Liver (tissue), 9 donors: ENCODE data around the gene CEND1. TPM values are rescaled to one million over a fixed set of nuclear protein-coding genes. Genes with fewer than 3 reads are reported as not detected.

Source experiments
- DNase-seq: peaks from one replicate; pipeline ENCODE4 v3.0.0-alpha.2; 2017; ENCODE audit warnings: low spot score
- H3K27ac ChIP-seq, 2 donors: one replicate each; pipeline ENCODE4 v1.7.0; 2013; ENCODE audit warnings: inconsistent platforms in 2 of 2, low read length in 2 of 2, control low read depth in 1 of 2, low read depth in 1 of 2, mild to moderate bottlenecking in 1 of 2
- H3K27me3 ChIP-seq, 4 donors: one replicate each; pipeline versions ENCODE4 v1.6.1 to v1.7.0; 2013; ENCODE audit warnings: low read length in 3 of 4, inconsistent platforms in 1 of 4, mild to moderate bottlenecking in 1 of 4, moderate library complexity in 1 of 4; ENCODE audit not compliant: control insufficient read depth in 4 of 4, insufficient read depth in 4 of 4
- H3K36me3 ChIP-seq, 4 donors: one replicate each; pipeline versions ENCODE4 v1.6.1 to v1.7.0; 2013; ENCODE audit warnings: low read length in 3 of 4, mild to moderate bottlenecking in 3 of 4, low read depth in 1 of 4, moderate library complexity in 1 of 4; ENCODE audit not compliant: control insufficient read depth in 4 of 4, insufficient read depth in 3 of 4
- H3K4me1 ChIP-seq, 4 donors: one replicate each; pipeline versions ENCODE4 v1.6.1 to v1.7.0; 2013; ENCODE audit warnings: low read length in 3 of 4, mild to moderate bottlenecking in 3 of 4, moderate library complexity in 1 of 4; ENCODE audit not compliant: control insufficient read depth in 4 of 4, insufficient read depth in 4 of 4
- H3K4me3 ChIP-seq, 3 donors: one replicate each; pipeline versions ENCODE4 v1.6.1 to v1.7.0; 2013; ENCODE audit warnings: low read length in 3 of 3, control low read depth in 1 of 3, low read depth in 1 of 3, mild to moderate bottlenecking in 1 of 3
- H3K9ac ChIP-seq, 2 donors: one replicate each; pipeline ENCODE4 v1.7.0; 2013; ENCODE audit warnings: low read length in 2 of 2, mild to moderate bottlenecking in 2 of 2, moderate library complexity in 2 of 2, control low read depth in 1 of 2, low read depth in 1 of 2
- H3K9me3 ChIP-seq, 4 donors: one replicate each; pipeline versions ENCODE4 v1.6.1 to v1.7.0; 2013; ENCODE audit warnings: low read length in 3 of 4; ENCODE audit not compliant: control insufficient read depth in 4 of 4
- EGR1 ChIP-seq, 2 donors: IDR thresholded peaks; 2 replicates each; pipeline ENCODE4 v1.6.1; 2016 to 2018; ENCODE audit warnings: antibody characterized with exemption in 2 of 2, low read depth in 2 of 2
- FOXA1 ChIP-seq: IDR thresholded peaks from 2 replicates; pipeline ENCODE4 v1.6.1; 2016; ENCODE audit warnings: antibody characterized with exemption
- FOXA2 ChIP-seq: IDR thresholded peaks from 2 replicates; pipeline ENCODE4 v1.6.1; 2016; ENCODE audit warnings: antibody characterized with exemption
- GABPA ChIP-seq, 2 donors: IDR thresholded peaks in 1 of 2; conservative IDR thresholded peaks in 1 of 2; 2 replicates each; pipeline ENCODE4 v1.6.1; 2016; ENCODE audit warnings: antibody characterized with exemption in 2 of 2, mild to moderate bottlenecking in 1 of 2, moderate library complexity in 1 of 2
- HNF4A ChIP-seq, 2 donors: conservative IDR thresholded peaks; 2 replicates each; pipeline ENCODE4 v1.6.1; 2016; ENCODE audit warnings: antibody characterized with exemption in 2 of 2, mild to moderate bottlenecking in 2 of 2
- HNF4G ChIP-seq: IDR thresholded peaks from 2 replicates; pipeline ENCODE4 v1.6.1; 2016; ENCODE audit warnings: antibody characterized with exemption
- JUND ChIP-seq, 2 donors: IDR thresholded peaks; 2 replicates each; pipeline ENCODE4 v1.6.1; 2016; ENCODE audit warnings: antibody characterized with exemption in 2 of 2
- NR2F2 ChIP-seq: IDR thresholded peaks from 2 replicates; pipeline ENCODE4 v1.6.1; 2016; ENCODE audit warnings: antibody characterized with exemption
- RAD21 ChIP-seq, 2 donors: IDR thresholded peaks; 2 replicates each; pipeline ENCODE4 v1.6.1; 2016; ENCODE audit warnings: antibody characterized with exemption in 2 of 2, mild to moderate bottlenecking in 2 of 2
- RXRA ChIP-seq, 2 donors: IDR thresholded peaks; 2 replicates each; pipeline ENCODE4 v1.6.1; 2017 to 2018; ENCODE audit warnings: antibody characterized with exemption in 2 of 2, mild to moderate bottlenecking in 1 of 2
- SP1 ChIP-seq: IDR thresholded peaks from 2 replicates; pipeline ENCODE4 v1.6.1; 2018; ENCODE audit warnings: antibody characterized with exemption, mild to moderate bottlenecking
- TAF1 ChIP-seq: conservative IDR thresholded peaks from 2 replicates; pipeline ENCODE4 v1.6.1; 2016; ENCODE audit warnings: antibody characterized with exemption, mild to moderate bottlenecking
- YY1 ChIP-seq: IDR thresholded peaks from 2 replicates; pipeline ENCODE4 v1.6.1; 2016; ENCODE audit warnings: antibody characterized with exemption, mild to moderate bottlenecking
- WGBS: extraction: QIAGEN DNeasy Blood & Tissue Kit; methylation state at CpG from one replicate; pipeline ENCODE4 v1.1.7; 2013; 5-methylcytosine and 5-hydroxymethylcytosine counted together
- polyA plus RNA-seq, 2 donors: library from polyadenylated mRNA; stranded (reverse) in 1 of 2; unstranded in 1 of 2; fragments of 200-250 nt in 1 of 2; fragments of >200 nt in 1 of 2; fragmentation: Nextera tagmentation in 1 of 2; extraction: Ambion mirVana in 1 of 2; gene quantifications; one replicate each; pipeline versions ENCODE4 v1.2.1 to v1.2.3, GENCODE V29; 2013 to 2015
- total RNA-seq, 2 donors: library from RNA; depleted of rRNA; stranded (reverse); fragments of >200 nt; gene quantifications; one replicate each; pipeline ENCODE4 v1.2.3, GENCODE V29; 2014
- TF ChIP-seq, protein P1 (sequence below): IDR thresholded peaks from 2 replicates; pipeline ENCODE4 v1.6.1; 2016; ENCODE audit warnings: antibody characterized with exemption
- TF ChIP-seq, protein P2 (sequence below): IDR thresholded peaks from 2 replicates; pipeline ENCODE4 v1.6.1; 2016; ENCODE audit warnings: antibody characterized with exemption
- TF ChIP-seq, protein P3 (sequence below): IDR thresholded peaks from 2 replicates; pipeline ENCODE4 v1.6.1; 2016; ENCODE audit warnings: antibody characterized with exemption
- TF ChIP-seq, protein P4 (sequence below): IDR thresholded peaks from 2 replicates; pipeline ENCODE4 v1.6.1; 2016; ENCODE audit warnings: antibody characterized with exemption, mild to moderate bottlenecking
- TF ChIP-seq, protein P5 (sequence below): fragments of 150-350 bp; IDR thresholded peaks from 2 replicates; pipeline ENCODE4 v1.5.1; 2017; ENCODE audit warnings: improper control_type of control experiment, low read depth, low read length; ENCODE audit not compliant: missing input control
- donor health status: healthy.
- donor health status: healthy.
- donor health status: healthy.
- donor health status: healthy.
- donor health status: healthy.

The CEND1 gene
- total and polyA plus RNA-seq, 4 donors = not detected

DNA sequence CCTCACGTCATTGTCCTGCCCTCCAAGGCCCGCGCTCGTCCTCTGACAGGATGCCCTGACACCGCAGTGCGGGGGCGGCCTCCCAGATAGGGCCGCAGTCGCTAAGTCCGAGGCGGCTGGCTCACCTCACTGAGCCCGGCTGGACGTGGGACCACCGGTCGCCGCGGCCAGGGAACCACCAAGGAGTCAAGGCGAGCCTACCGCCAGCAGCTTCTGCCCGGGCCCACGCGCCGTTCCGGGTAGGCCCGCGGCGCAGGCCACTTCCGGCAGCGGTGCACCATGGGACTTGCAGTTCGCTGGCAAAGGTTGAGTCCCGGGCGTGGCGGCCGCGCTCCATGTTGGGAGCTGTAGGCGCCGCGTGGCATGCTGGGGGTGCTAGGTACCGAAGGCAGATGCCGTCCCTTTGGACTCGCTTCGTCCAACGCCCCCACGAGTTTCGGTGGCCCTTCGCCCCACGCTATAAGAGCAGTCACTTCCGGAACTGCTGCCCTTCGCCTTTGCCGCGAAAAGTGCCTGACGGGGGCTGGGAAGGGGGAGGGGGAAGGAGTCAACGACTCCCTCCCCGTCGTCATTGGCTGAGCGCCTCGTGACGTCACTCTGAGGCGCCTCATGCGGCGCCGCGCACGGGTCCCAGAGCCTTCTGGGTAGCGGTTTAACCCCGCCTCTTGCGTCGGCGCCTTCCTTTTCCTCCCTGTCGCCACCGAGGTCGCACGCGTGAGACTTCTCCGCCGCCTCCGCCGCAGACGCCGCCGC, 19.6 kb upstream of the CEND1 start, which contains the start of gene RPLP2 (continued):
- TF ChIP-seq, protein P1, sequence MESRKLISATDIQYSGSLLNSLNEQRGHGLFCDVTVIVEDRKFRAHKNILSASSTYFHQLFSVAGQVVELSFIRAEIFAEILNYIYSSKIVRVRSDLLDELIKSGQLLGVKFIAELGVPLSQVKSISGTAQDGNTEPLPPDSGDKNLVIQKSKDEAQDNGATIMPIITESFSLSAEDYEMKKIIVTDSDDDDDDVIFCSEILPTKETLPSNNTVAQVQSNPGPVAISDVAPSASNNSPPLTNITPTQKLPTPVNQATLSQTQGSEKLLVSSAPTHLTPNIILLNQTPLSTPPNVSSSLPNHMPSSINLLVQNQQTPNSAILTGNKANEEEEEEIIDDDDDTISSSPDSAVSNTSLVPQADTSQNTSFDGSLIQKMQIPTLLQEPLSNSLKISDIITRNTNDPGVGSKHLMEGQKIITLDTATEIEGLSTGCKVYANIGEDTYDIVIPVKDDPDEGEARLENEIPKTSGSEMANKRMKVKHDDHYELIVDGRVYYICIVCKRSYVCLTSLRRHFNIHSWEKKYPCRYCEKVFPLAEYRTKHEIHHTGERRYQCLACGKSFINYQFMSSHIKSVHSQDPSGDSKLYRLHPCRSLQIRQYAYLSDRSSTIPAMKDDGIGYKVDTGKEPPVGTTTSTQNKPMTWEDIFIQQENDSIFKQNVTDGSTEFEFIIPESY = no peak
- TF ChIP-seq TAF1 = peak; percentile 92
- TF ChIP-seq EGR1 (IDR thresholded peaks at IDR 0.05; ENCODE audit: low read depth in 2 of 2) = peak; percentile 94 to 95

DNA sequence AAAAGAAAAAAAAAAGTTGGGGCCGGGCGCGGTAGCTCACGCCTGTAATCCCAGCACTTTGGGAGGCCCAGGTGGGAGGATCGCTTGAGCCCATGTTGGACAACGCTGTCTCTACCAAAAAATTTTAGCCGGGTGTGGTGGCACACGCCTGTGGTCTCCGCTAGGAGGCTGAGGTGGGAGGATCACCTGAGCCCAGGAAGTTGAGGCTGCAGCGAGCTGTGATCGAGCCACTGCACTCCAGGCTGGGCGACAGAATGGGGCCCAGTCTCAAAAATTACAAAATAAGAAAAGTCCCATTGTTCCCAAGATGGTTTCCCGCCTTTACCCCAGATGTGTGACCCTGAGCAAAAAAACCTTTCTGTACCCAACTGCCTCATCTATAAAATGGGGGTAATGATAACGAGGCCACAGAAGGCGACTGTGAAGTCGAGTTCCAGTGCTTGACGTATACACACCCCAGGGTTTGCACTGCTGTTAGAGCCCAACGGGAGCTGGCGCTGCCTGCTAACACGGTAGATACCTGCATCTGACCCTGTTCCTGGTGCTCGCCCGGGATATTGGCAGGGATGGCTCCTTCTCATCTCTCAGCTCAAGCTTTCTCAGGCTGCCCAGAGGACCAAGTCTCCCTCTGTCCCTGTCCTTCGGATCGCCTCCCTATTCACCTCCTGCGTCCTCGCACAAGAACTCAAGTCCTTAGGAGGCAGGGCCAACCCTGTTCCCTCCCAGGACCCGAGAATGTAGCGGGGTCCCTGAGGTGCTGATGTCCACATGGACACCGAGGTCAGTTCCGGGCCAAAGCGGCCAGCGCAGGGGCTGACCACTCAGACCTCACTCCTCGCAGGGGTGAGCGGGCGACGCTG, 18.8 kb upstream of the CEND1 start:
- H3K9me3 ChIP-seq = no peaks in the 10 kb centered on the region
- DNase-seq = no peak
- peak overlapping the region; percentile 74 to 87 (median 80) for H3K4me3 ChIP-seq
- TF ChIP-seq HNF4A (conservative IDR thresholded peaks at IDR 0.05) = no peak
- peak in 1 of 2 donors; percentile 10 for TF ChIP-seq RXRA (IDR thresholded peaks at IDR 0.05)
- no peaks in the 10 kb centered on the region for H3K27me3 ChIP-seq
- H3K9ac ChIP-seq = peak overlapping the region; percentile 88 to 92
- H3K36me3 ChIP-seq = peaks cover 5 to 23% (median 17%) of the 10 kb centered on the region in 4 donors
- H3K27ac ChIP-seq = peak overlapping the region; percentile 97 to 100
- H3K4me1 ChIP-seq = peaks cover 14 to 40% (median 30%) of the 10 kb centered on the region in 4 donors
- WGBS = 32% methylated on average over 36 of the region's 36 CpGs

DNA sequence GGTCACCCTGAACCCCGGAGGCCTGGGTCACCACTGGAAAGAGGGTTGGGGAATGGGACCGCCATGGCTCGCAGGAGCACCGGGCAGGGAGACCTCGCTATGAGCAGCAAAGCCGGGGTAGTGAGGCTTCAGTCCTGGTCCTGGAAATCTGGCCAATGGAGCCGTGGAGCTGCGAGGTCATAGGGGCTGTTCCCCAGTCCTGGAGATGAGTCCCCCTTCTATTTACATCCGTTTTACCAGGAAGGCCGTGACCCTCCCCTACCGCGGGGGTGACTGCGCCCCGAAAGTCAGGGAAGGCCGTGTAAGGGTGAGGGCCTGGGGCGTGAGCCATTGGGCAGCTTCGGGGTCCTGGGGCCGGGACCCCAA, 14.7 kb upstream of the CEND1 start:
- peaks cover 12 to 22% (median 17%) of the 10 kb centered on the region in 4 donors for H3K4me1 ChIP-seq
- 16% methylated on average over 18 of the region's 18 CpGs for WGBS
- H3K36me3 ChIP-seq = peaks cover 0 to 5% (median 0%) of the 10 kb centered on the region in 4 donors
- peak overlapping the region; percentile 17 to 87 for H3K27ac ChIP-seq
- DNase-seq = no peak
- peak overlapping the region in 1 of 2 donors; percentile 28 for H3K9ac ChIP-seq
- H3K4me3 ChIP-seq = peak overlapping the region; percentile 29 to 63 (median 29)
- H3K9me3 ChIP-seq = no peaks in the 10 kb centered on the region
- no peak for TF ChIP-seq HNF4G
- no peak for TF ChIP-seq FOXA1
- TF ChIP-seq, protein P2, sequence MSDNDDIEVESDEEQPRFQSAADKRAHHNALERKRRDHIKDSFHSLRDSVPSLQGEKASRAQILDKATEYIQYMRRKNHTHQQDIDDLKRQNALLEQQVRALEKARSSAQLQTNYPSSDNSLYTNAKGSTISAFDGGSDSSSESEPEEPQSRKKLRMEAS = no peak
- no peak for TF ChIP-seq YY1
- TF ChIP-seq GABPA (IDR thresholded peaks at IDR 0.05 in 1 of 2, conservative IDR thresholded peaks at IDR 0.05 in 1 of 2) = no peak
- no peak for TF ChIP-seq JUND (IDR thresholded peaks at IDR 0.05)
- TF ChIP-seq, protein P1 = no peak
- TF ChIP-seq FOXA2 = no peak
- no peak for TF ChIP-seq NR2F2
- TF ChIP-seq HNF4A (conservative IDR thresholded peaks at IDR 0.05) = no peak
- TF ChIP-seq, protein P3, sequence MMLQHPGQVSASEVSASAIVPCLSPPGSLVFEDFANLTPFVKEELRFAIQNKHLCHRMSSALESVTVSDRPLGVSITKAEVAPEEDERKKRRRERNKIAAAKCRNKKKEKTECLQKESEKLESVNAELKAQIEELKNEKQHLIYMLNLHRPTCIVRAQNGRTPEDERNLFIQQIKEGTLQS = no peak
- no peak for TF ChIP-seq RAD21 (IDR thresholded peaks at IDR 0.05)
- TF ChIP-seq RXRA (IDR thresholded peaks at IDR 0.05) = no peak
- TF ChIP-seq, protein P4, sequence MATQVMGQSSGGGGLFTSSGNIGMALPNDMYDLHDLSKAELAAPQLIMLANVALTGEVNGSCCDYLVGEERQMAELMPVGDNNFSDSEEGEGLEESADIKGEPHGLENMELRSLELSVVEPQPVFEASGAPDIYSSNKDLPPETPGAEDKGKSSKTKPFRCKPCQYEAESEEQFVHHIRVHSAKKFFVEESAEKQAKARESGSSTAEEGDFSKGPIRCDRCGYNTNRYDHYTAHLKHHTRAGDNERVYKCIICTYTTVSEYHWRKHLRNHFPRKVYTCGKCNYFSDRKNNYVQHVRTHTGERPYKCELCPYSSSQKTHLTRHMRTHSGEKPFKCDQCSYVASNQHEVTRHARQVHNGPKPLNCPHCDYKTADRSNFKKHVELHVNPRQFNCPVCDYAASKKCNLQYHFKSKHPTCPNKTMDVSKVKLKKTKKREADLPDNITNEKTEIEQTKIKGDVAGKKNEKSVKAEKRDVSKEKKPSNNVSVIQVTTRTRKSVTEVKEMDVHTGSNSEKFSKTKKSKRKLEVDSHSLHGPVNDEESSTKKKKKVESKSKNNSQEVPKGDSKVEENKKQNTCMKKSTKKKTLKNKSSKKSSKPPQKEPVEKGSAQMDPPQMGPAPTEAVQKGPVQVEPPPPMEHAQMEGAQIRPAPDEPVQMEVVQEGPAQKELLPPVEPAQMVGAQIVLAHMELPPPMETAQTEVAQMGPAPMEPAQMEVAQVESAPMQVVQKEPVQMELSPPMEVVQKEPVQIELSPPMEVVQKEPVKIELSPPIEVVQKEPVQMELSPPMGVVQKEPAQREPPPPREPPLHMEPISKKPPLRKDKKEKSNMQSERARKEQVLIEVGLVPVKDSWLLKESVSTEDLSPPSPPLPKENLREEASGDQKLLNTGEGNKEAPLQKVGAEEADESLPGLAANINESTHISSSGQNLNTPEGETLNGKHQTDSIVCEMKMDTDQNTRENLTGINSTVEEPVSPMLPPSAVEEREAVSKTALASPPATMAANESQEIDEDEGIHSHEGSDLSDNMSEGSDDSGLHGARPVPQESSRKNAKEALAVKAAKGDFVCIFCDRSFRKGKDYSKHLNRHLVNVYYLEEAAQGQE = no peak
- TF ChIP-seq SP1 = no peak
- no peak for TF ChIP-seq EGR1 (IDR thresholded peaks at IDR 0.05; ENCODE audit: low read depth in 2 of 2)
- TF ChIP-seq TAF1 = no peak
- TF ChIP-seq, protein P5, sequence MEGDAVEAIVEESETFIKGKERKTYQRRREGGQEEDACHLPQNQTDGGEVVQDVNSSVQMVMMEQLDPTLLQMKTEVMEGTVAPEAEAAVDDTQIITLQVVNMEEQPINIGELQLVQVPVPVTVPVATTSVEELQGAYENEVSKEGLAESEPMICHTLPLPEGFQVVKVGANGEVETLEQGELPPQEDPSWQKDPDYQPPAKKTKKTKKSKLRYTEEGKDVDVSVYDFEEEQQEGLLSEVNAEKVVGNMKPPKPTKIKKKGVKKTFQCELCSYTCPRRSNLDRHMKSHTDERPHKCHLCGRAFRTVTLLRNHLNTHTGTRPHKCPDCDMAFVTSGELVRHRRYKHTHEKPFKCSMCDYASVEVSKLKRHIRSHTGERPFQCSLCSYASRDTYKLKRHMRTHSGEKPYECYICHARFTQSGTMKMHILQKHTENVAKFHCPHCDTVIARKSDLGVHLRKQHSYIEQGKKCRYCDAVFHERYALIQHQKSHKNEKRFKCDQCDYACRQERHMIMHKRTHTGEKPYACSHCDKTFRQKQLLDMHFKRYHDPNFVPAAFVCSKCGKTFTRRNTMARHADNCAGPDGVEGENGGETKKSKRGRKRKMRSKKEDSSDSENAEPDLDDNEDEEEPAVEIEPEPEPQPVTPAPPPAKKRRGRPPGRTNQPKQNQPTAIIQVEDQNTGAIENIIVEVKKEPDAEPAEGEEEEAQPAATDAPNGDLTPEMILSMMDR = no peak
- no peaks in the 10 kb centered on the region for H3K27me3 ChIP-seq
